HL-60 (cell line): ENCODE data around the gene PIP5K1B.

Experiments
- DNase-seq, 2 experiments: peaks; one replicate each; pipeline ENCODE4 v3.0.0-alpha.2; 2010 to 2020; ENCODE audit warnings: low read depth in 1 of 2, low spot score in 1 of 2
- H3K27ac ChIP-seq: fragments of 250-450 bp; sonication (Bioruptor Pico); replicated peaks from 2 replicates; pipeline ENCODE4 v1.5.1; 2020; ENCODE audit warnings: mild to moderate bottlenecking, moderate library complexity
- H3K27me3 ChIP-seq: fragments of 250-450 bp; sonication (Bioruptor Pico); 2 replicates; pipeline ENCODE4 v1.5.1; 2021; ENCODE audit warnings: mild to moderate bottlenecking, moderate library complexity; ENCODE audit not compliant: insufficient read depth, poor library complexity, severe bottlenecking
- H3K4me3 ChIP-seq: replicated peaks from 2 replicates; pipeline ENCODE4 v1.5.1; 2011; ENCODE audit warnings: mild to moderate bottlenecking, control low read depth, low read length; ENCODE audit not compliant: insufficient read depth
- CTCF ChIP-seq: IDR thresholded peaks from one replicate; pipeline ENCODE4 v1.5.1; 2011; ENCODE audit warnings: low read length, control low read depth, inconsistent platforms; ENCODE audit not compliant: insufficient read depth
- GABPA ChIP-seq: IDR thresholded peaks from 2 replicates; pipeline ENCODE4 v1.6.1; 2012; ENCODE audit warnings: low read depth
- POLR2AphosphoS5 ChIP-seq: IDR thresholded peaks from 2 replicates; pipeline ENCODE4 v1.6.1; 2012; ENCODE audit warnings: low read depth
- REST ChIP-seq: IDR thresholded peaks from 2 replicates; pipeline ENCODE4 v1.6.1; 2012; ENCODE audit warnings: low read depth; ENCODE audit not compliant: insufficient replicate concordance
- SPI1 ChIP-seq: IDR thresholded peaks from 2 replicates; pipeline ENCODE4 v1.6.1; 2012; ENCODE audit warnings: low read depth, mild to moderate bottlenecking, borderline replicate concordance

PIP5K1B gene

GRCh38 chr9:68852941-68853340 is 147.9 kb downstream of the PIP5K1B start:
- TF ChIP-seq CTCF (no peak), SPI1 (no peak), POLR2AphosphoS5 (no peak), REST (no peak), GABPA (no peak)
- H3K27me3 ChIP-seq: no peaks in the 10 kb centered on the region
- H3K27ac ChIP-seq: no peak overlapping the region
- H3K4me3 ChIP-seq: no peak overlapping the region
- no peak for DNase-seq

GRCh38 chr9:68859347-68859746 is 154.3 kb downstream of the PIP5K1B start:
- H3K4me3 ChIP-seq: no peak overlapping the region
- TF ChIP-seq POLR2AphosphoS5 (no peak), CTCF (no peak), SPI1 (no peak), GABPA (no peak), REST (no peak)
- no peak for DNase-seq
- no peak overlapping the region for H3K27ac ChIP-seq
- no peaks in the 10 kb centered on the region for H3K27me3 ChIP-seq

GRCh38 chr9:68860419-68860818 is 155.4 kb downstream of the PIP5K1B start:
- DNase-seq: no peak
- no peak for TF ChIP-seq GABPA
- no peak for TF ChIP-seq CTCF
- no peak for TF ChIP-seq REST
- TF ChIP-seq SPI1: no peak
- TF ChIP-seq POLR2AphosphoS5: no peak
- H3K4me3 ChIP-seq: no peak overlapping the region
- H3K27me3 ChIP-seq: no peaks in the 10 kb centered on the region
- H3K27ac ChIP-seq: no peak overlapping the region
